T-helper 2 cell (primary cell): ENCODE measurements around the gene CCNY.
"Not testable (repeated sequence)": the region's sequence is repeated elsewhere in the genome, so short reads cannot be mapped to it uniquely, and the experiment has no call there.

ENCODE experiments used
- DNase-seq, 5 experiments: peaks; one replicate each; pipeline versions ENCODE4 v3.0.0 to v3.0.0-alpha.2; 2012 to 2022

Gene CCNY

DNA sequence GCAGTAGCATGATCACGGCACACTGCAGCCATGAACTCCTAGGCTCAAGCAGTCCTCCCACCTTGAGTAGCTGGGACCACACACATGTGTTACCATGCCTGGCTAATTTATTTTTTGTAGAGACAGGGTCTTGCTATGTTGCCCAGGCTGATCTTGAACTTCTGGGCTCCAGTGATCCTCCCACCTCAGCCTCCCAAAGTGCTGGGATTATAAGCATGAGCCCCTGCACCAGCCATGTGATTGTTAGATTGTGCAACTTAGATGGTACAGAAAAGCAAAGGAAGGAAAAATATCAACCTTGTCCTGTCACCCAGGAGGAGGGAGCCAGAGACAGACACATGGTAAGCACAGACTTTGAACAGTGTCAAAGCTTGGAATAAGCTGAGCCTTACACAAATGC is 73.5 kb downstream of the CCNY start:
- DNase-seq: no peak

DNA sequence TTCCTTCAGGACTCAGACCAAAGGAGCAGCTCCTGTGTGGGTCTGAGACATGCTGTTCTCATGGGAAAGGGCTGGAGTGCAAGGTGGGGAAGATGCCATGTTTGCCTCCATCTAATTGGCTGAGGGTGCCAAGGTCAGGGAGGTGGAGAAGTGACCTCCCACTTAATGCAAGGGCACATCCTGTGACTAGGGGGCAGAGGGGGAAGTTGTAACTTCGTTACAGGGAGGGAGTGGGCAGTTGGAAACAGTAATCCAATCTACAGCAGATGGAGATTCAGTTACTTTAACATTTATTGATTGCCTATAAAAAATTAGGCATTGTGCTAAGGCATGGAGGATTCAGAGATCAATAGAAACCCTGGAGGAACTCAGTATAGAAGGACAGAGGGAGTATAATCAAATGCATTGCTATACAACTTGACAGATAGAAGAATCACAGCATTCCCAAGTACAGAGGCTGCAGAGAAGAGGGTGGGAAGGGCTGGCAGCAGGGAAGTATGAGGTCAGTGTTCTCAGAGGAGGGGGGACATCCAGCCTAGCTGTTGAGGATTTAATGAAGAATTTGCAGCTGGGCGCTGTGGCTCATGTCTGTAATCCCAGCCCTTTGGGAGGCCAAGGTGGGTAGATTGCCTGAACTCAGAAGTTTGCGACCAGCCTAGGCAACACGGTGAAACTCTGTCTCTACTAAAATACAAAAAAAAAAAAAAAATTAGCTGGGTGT is 75.9 kb downstream of the CCNY start:
- no peak for DNase-seq

DNA sequence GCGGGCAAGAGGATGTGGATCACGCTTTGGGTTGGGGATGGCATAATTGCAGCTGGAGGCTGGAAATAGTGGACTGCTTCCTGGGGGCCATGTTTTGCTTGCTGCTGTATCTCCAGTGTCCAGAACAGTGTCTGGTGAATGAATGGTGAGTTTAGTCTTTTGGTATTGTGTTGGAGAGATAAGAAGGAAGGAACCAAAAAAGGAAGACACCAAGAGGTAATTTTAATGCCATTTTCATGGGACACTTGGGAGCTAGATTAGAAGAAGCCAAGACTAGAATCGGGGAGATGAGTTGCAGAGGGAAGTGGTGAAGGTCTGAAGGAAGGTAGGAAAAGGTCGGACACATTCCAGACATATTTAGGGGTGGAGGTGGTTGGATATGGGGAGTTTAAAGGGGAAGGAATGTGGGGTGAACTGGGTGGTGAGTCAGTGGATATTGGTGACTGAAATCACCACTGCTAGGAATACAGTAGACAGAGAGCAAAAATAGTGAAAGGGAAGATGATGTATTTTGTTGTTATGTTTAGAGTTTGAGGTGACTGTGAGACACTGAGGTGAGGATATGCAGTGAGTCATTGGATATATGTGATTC is 76.7 kb downstream of the CCNY start:
- no peak for DNase-seq

DNA sequence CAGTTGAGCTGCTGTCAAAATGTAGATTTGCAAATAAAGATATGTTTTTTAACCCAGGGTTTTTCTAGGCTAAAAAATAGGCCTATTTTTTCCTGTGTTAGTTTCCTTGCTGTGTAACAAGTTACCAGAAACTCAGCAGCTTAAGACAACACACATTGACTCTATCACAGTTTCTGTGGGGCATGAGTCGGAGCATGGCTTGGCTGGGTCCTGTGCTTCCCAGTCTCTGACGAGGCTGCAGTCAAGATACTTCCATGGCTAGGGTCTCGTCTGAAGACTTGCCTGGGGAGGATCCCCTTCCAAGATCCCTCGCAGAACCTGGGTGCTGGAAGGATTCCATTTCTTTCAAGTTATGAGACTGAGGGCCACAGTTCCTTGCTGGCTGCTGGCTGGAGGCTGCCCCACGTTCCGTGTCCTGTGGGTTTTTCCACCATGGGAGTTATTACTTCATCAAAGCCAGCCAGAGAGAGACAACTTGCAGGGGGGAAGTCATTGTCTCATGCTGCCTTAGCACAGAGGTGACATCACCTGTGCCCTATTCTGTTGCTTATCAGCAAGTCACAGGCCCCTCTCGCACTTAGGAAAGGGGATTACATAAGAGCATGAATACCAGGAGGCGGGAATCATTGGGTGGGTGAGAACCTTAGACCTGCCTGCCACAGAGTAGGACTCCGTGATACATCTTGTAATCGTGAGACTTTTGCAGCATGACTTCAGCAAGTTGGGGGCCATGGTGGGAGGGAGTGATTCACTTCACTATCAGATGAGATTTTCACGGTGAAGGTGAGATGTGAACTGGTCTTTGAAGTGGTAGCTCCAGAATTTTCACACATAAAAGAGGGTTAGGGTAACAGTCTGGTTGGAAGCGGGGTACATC is 77.9 kb downstream of the CCNY start:
- DNase-seq: peak in 1 of 5 experiments; percentile 26

DNA sequence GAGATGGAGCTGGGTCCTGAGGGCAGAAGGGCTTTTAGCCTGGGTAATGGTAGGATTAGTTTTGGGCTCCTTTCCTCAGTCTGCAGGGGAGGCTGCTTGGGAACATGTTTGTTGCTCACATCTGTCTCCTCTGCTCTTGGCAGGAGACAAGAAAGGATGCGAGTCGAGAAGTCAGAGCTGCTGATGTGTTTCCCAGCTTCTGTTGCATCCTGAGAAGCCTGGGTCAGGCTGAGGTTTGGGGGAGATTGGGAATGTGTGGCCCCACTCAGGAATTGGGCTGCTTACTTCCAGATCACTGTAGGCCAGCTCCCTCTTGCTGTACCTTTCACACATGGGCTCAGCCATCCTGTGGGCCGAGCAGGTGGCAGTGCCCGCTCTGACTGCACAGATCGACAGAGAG is 79.2 kb downstream of the CCNY start:
- DNase-seq: no peak

DNA sequence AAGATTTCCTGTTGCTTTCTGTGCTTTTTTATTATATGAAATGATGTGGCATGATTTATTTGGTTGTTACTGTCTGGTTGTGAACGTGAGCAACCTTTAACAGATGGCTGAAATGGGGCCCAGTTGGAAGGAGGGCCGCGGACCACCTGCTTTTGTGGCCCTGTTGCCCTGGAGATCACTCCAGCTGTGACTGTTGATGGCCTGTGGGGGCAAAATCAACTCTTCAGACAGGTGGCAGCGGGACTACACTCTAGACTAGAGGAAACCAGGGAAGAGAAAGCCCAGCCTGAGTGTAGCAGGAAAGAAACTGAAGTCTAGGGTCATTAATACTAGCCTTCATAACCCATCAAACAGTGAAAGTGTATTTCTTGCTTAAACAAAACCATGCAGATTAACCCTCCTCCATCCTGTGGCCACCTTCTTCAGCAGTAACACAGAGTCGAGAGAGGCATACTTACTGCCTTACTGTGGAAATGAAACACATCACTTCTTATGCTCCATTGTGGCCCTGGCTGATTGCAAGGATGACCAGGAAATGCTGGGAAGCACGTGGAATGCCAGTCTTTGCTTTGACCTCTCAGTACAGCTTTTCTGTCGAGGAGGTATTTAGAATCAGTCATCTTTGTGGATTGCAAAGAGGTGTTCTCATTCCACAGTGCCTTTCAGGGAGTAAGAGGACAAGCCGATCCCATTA is 80.5 kb downstream of the CCNY start:
- no peak for DNase-seq

DNA sequence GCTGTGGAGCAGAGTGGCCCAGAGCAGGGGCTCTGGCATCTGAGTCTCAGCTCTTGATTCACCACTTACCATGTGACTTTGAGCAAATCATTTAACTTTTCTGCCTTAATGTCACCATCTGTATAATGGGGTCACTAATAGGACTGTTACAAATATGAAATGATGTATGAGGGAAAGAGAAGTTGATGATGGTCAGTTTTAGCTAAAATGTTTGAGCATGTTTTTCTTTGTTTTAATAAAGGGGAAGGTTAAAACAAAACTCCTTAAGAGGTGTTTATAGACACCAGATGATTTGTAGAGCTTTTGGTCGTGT is 81.0 kb downstream of the CCNY start:
- DNase-seq: no peak

DNA sequence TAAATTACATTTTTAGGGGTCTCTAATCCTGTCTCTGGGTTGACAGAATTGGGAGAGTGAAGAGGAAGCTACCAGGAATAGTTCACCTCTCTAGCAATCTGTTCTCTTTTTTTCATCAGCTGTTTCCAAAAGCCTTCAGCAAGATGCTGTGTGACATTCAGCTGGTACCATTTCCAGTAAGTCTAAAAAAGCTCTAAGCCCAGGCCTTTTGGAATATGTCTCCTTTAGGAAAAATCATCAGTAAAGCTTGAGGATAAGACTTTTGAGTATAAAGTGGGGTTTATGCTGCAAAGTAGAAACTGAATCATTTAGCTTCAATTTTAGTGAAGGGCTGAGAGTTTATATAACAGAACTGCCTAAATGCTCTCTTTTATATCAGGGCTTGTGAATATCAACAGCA is 81.5 kb downstream of the CCNY start:
- DNase-seq: no peak

DNA sequence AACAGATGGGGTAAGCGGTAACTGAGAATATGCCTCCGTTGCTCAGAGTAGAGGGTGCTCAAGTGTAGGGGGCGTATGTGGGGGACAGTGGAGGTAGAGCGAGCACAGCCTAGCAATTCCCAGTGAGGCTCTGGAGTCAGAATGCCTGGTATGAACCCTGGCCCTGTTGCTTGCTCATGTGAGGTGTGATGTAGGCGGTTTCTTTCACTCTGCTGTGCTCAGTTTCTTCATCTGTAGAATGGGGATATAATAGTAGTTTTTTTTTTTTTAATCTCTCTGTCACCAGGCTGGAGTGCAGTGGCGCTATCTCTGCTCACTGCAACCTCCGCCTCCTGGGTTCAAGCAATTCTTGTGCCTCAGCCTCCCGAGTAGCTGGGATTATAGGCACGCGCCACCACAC is 82.3 kb downstream of the CCNY start:
- not testable (repeated sequence) for DNase-seq

DNA sequence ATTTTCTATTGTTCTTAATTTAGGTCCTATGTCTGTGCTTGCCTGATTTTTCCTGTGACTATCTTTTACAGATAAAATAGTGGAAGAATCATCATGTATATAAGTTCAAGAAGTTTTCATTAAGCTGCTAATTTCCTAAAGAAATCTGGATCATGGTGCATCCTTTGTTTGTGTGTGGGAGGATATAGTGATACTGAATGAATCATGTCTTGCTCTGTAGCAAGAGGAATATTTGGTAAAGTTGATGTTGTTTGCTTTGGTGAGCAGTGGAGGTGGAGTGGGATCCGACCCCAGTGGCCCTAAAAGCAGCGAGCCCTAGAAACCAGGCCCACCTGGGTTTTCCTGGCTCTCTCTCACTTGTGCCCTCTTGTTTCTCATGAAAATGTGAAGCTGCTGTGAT is 83.7 kb downstream of the CCNY start:
- DNase-seq: no peak

DNA sequence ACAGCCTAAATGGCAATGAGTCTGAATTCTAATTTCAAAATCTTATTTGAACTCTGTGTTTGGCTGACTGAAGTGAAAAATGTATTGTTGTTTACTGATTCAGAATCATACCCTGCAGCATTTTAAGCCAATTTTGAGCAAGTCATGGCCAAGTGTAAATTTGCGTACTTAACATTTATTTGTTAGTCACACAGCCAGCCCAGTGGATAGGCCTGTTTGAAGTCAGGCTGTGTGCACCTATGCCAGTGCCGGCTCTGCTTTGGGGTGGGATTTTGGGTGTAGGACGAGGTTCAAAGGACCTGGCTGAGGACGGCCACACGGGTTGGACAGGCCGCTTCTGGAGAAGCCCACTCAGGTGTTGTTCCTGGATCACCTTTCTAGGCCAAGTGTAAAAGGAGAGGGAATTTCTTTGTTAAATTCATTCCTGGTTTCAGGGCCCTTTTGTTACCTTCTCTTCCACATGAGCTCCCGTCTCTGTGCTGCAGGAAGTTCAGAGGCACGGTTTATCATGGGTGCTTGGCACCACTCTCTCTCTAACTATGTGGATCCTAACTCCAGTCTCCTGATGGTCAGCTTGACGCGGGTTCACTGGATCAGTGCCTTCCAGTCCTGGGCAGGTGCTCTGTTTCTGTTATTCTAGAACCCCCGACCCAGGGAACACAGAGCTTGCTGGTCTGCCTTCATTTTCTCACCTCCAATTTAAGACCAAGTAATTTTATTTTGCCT is 84.7 kb downstream of the CCNY start:
- no peak for DNase-seq

DNA sequence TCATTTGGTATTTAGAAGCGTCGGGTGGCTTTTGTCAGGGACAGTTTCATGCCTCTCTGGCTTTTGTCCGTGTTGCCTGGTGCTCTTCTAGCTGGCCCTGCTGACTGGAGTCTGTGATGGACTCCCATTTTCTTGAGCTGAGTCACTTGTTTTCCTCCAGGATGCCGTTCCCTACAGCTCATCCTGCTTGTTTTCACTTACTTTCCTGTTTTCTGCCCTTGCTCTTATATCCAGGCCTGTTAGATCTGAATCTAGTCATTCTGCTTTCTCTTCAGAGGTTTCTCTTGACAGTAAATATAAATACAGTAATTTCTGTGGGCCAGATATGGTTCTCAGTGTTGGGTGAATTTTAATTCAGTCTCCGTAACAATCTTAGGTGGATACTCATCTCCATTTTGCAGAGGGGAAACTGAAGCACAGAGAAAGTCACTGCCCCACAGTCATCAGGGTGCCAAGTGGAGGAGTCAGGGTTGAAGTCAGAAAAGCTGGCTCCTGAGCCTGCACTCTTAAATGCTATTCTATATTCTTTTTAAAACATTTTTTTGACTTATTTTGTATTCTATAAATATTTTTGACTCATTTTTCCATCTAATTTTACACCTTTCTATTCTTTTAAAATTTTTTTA is 85.4 kb downstream of the CCNY start:
- DNase-seq: no peak

DNA sequence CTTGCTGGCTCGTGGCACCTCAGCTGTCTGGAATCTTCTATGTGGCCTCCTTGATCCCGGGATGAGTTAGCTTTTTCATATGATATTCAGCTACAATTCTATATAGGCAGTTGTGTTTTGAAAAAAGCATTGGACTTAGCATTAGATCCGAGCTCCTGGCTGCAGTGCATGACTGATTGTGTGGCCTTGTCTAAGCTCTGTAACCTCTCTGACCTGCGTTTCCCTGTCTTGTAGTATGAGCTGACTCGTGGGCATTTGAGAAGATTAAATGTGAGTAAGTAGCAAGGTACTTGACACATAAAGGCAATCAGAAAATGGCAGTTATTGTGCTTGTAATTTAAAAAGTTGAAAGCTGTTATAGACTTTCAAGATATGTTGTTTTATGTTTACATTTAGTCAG is 85.9 kb downstream of the CCNY start:
- no peak for DNase-seq

DNA sequence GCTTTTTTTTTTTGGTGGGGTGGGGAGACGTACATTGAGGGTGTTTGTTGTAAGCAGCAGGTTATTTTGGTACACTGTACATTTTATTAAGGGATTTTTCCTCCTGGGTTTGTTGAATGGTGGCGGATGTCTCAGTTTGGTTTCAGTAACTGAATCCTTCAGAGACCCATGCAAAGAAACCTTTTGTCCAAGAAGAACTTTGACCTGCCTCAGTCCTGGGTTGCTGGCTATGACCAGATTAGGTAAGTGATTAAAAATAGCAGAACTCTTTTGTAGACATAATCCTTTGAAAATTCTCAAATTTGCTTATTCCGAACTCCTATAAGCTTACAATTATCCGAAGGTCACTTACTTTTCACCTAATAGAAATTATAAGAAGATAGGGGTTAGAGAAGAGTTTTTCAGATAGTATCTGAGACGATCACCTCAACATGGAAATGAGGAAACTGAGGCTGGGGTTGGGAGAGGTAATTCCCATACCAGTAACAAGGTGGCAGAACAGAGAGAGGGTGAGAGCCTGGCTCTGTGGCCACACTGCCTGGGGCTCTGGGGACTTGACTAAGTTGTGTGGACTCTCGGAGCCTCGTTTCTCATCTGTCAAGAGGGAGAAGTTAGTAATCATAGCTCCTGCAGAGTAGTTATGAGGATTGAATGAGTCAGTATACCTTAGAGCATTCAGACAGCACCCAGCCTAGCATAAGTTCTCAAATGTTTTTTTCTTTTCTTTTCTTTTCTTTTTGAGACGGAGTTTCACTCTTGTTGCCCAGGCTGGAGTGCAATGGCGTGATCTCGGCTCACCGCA is 87.4 kb downstream of the CCNY start:
- no peak for DNase-seq

DNA sequence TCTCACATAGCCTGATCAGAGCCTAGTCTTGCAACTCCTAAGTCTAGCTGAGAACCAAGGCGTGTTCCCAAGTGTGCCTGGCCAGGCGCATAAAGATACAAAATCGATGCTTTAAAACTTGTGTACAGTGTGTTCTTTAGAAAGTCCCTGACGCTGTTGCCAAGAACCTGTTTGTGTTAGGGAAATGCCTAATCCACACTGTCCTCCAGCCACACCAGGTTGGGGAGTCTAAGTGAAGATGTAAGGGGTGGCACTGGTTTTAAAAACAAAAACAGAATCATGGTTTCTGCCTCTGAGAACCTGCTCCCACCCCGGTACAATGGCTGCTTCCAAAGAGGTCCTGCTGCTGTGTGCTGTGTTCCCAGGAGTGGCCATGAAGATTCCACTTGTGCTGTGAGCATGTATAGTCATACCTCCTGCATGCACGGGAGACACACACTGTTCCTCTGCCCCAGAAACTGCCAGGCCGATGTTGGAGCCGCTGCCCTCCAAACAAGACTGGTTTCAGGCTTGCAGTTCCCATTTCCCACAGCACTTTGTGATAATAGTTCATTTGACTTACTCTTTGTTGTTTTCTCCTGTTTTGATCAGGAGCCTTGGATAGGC is 88.5 kb downstream of the CCNY start:
- DNase-seq: no peak

DNA sequence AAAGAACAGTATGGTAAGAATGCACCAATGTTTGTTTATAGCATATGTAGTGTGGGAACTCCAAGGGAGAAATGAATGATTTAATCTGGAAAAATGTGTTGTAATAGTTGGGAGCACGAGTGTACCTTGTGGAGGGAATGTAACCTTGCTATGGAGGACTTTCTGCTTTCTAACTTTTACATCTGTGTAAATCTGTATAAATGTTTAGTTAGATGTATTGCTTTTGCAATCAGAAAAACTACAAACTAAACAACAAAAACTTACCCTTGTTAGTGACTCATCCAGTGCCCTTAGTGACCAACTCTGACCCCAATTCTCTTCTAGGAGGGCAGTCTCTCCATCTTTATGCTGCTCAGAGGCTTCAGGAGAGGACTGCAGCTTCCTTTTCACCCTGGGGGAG is 89.3 kb downstream of the CCNY start:
- DNase-seq: no peak

DNA sequence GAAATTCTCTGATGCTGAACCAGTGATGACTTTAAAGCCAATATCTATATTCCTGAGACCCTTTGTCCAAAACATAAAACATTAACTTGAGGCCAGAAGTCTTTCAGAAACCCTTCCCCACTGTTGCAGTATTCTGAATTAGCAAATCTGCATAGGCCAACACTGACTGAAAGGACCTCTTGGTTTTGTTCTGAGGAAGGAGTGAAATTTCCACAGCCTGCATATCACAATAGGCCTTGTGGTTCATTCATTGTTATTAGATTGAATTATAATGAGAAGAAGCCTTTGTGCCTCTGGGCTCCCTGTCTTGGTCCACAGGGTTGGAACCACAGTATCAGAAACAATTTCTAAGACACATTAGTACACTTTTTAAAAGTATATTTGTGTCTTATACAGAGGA is 90.3 kb downstream of the CCNY start:
- no peak for DNase-seq

DNA sequence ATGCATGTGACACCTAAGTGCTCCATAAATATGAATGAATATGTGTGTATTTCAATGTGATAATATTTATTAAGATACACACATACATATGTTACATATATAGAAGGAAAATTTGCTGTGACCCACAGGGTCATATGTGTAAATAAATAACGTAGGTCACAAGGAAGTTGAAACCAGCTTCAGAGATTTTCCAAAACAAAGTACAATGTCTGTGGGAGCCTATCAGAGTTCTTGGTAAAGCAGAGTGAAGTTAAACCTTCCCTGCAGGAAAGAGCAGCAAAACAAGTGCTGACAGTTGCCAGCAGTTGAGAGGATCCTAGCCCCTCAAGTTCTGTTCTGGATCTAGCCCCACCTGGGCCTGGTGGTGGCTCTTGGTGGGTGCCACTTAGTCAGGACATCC is 91.2 kb downstream of the CCNY start:
- DNase-seq: no peak

DNA sequence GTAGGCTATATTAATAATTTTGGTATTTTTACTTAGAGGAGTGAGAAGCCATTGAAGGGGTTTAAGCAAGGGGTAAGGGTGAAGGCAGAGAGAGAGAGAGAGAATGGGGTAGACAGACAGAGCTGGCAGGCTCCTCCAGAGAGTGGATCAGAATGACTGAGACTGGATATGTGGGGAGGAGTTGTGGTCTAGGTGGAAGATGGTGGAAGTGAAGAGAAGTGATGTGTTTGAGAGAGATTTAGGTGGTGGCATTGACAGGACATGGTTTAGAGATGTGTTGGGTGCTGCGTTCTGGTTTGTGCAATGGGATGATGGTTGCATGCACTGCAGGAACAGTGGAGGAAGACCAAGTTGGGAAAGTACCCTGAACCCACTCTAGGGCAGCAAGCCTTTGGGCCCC is 92.2 kb downstream of the CCNY start:
- DNase-seq: peak in 1 of 5 experiments; percentile 13

DNA sequence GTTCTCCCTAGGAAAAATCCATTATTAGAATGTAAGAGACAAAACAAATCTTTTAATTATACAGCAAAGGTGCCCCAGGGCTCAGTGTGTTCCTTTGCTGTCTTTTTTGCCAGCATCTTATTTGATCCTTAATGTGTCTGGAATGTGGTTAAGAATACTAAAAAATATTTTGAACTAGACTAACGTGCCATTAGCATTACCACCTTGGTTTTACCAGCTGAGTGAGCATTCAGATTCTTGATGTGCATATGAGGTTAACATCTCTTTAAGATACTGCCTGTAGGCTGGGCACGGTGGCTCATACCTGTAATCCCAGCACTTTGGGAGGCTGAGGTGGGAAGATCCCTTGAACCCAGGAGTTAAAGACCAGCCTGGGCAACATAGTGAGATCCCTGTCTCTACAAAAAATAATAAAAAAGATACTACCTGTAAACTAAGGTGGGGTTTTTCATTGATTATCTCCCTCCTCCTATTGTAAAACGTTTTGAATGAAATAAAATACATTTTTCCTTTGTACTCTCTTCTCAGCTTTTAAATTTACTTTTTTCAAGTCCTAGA is 96.6 kb downstream of the CCNY start:
- DNase-seq: no peak
